DOHH2 (cell line): ENCODE results near the gene RNF168.

ENCODE experiments used
- H3F3A ChIP-seq: fragments of 200-600 bp; sonication (generic), shearing (Covaris generic); 2 replicates; pipeline ENCODE4 v1.6.0; 2016; ENCODE audit warnings: antibody characterized with exemption, mild to moderate bottlenecking; ENCODE audit not compliant: control insufficient read depth, insufficient read depth
- H3K27ac ChIP-seq: fragments of 200-600 bp; sonication (generic); 2 replicates; pipeline ENCODE4 v1.5.1; 2014; ENCODE audit warnings: low read depth, mild to moderate bottlenecking, low read length, moderate library complexity
- H3K27me3 ChIP-seq: fragments of 200-600 bp; sonication (generic); 2 replicates; pipeline ENCODE4 v1.6.1; 2014; ENCODE audit warnings: mild to moderate bottlenecking, low read length, mixed read lengths; ENCODE audit not compliant: control insufficient read depth
- H3K36me3 ChIP-seq: fragments of 200-600 bp; sonication (generic); 2 replicates; pipeline ENCODE4 v1.6.1; 2014; ENCODE audit warnings: mild to moderate bottlenecking, low read length, moderate library complexity, mixed read lengths; ENCODE audit not compliant: control insufficient read depth
- H3K4me1 ChIP-seq: fragments of 200-600 bp; sonication (generic); 2 replicates; pipeline ENCODE4 v1.6.1; 2014; ENCODE audit warnings: mild to moderate bottlenecking, low read length, mixed read lengths; ENCODE audit not compliant: control insufficient read depth
- H3K4me2 ChIP-seq: fragments of 200-600 bp; sonication (generic); 2 replicates; pipeline ENCODE4 v1.6.0; 2014; ENCODE audit warnings: mild to moderate bottlenecking, low read length, moderate library complexity
- H3K4me3 ChIP-seq: fragments of 200-600 bp; sonication (generic); 2 replicates; pipeline ENCODE4 v1.5.1; 2014; ENCODE audit warnings: mild to moderate bottlenecking, low read length, mixed read lengths
- H3K79me2 ChIP-seq: fragments of 200-600 bp; sonication (generic); 2 replicates; pipeline ENCODE4 v1.6.1; 2014; ENCODE audit warnings: mild to moderate bottlenecking, low read length, mixed read lengths; ENCODE audit not compliant: control insufficient read depth
- H3K9me2 ChIP-seq: fragments of 200-600 bp; sonication (generic); replicated peaks from 2 replicates; pipeline ENCODE4 v1.6.1; 2014; ENCODE audit warnings: mild to moderate bottlenecking, low read length, mixed read lengths; ENCODE audit not compliant: control insufficient read depth
- H3K9me3 ChIP-seq: fragments of 200-600 bp; sonication (generic); 2 replicates; pipeline ENCODE4 v1.6.1; 2014; ENCODE audit warnings: antibody characterized with exemption, low read length, mixed read lengths; ENCODE audit not compliant: control insufficient read depth, insufficient read depth
- H4K20me1 ChIP-seq: fragments of 200-600 bp; sonication (generic); 2 replicates; pipeline ENCODE4 v1.6.0; 2014; ENCODE audit warnings: low read depth, mild to moderate bottlenecking, antibody characterized with exemption, low read length, moderate library complexity; ENCODE audit not compliant: control insufficient read depth, insufficient read depth
- EZH2phosphoT487 ChIP-seq: fragments of 200-600 bp; sonication (generic); IDR thresholded peaks from 2 replicates; pipeline ENCODE4 v1.6.1; 2017; ENCODE audit warnings: borderline replicate concordance, mild to moderate bottlenecking, antibody characterized with exemption, low read length, moderate library complexity, mixed read lengths
- TF ChIP-seq, protein P1 (sequence below): fragments of 200-600 bp; sonication (generic); IDR thresholded peaks from one replicate; pipeline ENCODE4 v1.5.1; 2014; ENCODE audit warnings: antibody characterized with exemption, mild to moderate bottlenecking, low read depth, low read length; ENCODE audit not compliant: poor library complexity, severe bottlenecking

Gene RNF168

GRCh38 chr3:196528639-196529233 is 25.2 kb upstream of the RNF168 start:
- Histone ChIP-seq H3K9me3 (no peaks in the 10 kb centered on the region), H3K4me1 (peaks cover 18% of the 10 kb centered on the region), H3K27ac (no peak overlapping the region), H3K4me3 (peak overlapping the region; percentile 76), H3K36me3 (no peaks in the 10 kb centered on the region), H3K79me2 (no peaks in the 10 kb centered on the region), H3F3A (no peaks in the 10 kb centered on the region; the same call in 1 of the 2 replicates), H4K20me1 (no peaks in the 10 kb centered on the region), H3K4me2 (peak overlapping the region; percentile 96), H3K27me3 (peaks cover 2% of the 10 kb centered on the region; the same call in 1 of the 2 replicates), H3K9me2 (no peaks in the 10 kb centered on the region)
- TF ChIP-seq, protein P1, sequence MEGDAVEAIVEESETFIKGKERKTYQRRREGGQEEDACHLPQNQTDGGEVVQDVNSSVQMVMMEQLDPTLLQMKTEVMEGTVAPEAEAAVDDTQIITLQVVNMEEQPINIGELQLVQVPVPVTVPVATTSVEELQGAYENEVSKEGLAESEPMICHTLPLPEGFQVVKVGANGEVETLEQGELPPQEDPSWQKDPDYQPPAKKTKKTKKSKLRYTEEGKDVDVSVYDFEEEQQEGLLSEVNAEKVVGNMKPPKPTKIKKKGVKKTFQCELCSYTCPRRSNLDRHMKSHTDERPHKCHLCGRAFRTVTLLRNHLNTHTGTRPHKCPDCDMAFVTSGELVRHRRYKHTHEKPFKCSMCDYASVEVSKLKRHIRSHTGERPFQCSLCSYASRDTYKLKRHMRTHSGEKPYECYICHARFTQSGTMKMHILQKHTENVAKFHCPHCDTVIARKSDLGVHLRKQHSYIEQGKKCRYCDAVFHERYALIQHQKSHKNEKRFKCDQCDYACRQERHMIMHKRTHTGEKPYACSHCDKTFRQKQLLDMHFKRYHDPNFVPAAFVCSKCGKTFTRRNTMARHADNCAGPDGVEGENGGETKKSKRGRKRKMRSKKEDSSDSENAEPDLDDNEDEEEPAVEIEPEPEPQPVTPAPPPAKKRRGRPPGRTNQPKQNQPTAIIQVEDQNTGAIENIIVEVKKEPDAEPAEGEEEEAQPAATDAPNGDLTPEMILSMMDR: peak; percentile 81
- TF ChIP-seq EZH2phosphoT487: no peak

GRCh38 chr3:196525141-196525540 is 21.6 kb upstream of the RNF168 start:
- no peak overlapping the region for H3K4me3 ChIP-seq
- H3K9me2 ChIP-seq: no peaks in the 10 kb centered on the region
- H3F3A ChIP-seq: no peaks in the 10 kb centered on the region

DNA sequence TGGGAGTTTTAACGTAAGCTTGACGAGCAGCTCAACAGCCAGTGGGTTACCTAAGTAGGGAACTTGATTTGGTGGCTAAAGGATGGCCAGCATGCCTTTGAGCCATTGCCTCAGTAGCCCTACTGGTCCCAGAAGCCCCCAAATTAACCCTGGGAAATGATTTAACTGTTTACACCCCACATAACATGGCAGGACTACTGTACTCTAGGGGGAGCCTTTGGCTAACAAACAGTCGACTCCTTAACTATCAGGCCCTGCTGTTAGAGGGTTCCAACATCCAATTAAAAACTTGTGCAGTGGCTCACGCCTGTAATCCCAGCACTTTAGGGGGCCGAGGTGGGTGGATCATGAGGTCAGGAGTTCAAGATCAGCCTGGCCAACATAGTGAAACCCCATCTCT is 21.0 kb upstream of the RNF168 start:
- no peaks in the 10 kb centered on the region for H3K79me2 ChIP-seq
- H3F3A ChIP-seq: no peaks in the 10 kb centered on the region
- H3K4me1 ChIP-seq: peaks cover 18% of the 10 kb centered on the region
- H3K27me3 ChIP-seq: no peaks in the 10 kb centered on the region
- H3K4me2 ChIP-seq: no peak overlapping the region
- peaks cover 15% of the 10 kb centered on the region for H3K9me3 ChIP-seq
- no peak overlapping the region for H3K27ac ChIP-seq
- H3K4me3 ChIP-seq: no peak overlapping the region
- TF ChIP-seq, protein P1: peak; percentile 36
- no peak for TF ChIP-seq EZH2phosphoT487
- no peaks in the 10 kb centered on the region for H3K9me2 ChIP-seq
- H3K36me3 ChIP-seq: no peaks in the 10 kb centered on the region
- no peaks in the 10 kb centered on the region for H4K20me1 ChIP-seq

More at GRCh38 chr3:196525141-196525540, 21.6 kb upstream of the RNF168 start:
- Histone ChIP-seq H3K9me3 (peaks cover 9% of the 10 kb centered on the region), H3K27me3 (no peaks in the 10 kb centered on the region), H3K4me2 (no peak overlapping the region), H3K36me3 (no peaks in the 10 kb centered on the region), H3K4me1 (peaks cover 18% of the 10 kb centered on the region), H4K20me1 (no peaks in the 10 kb centered on the region), H3K27ac (no peak overlapping the region), H3K79me2 (no peaks in the 10 kb centered on the region)
- TF ChIP-seq, protein P1: no peak
- no peak for TF ChIP-seq EZH2phosphoT487
